WTC11 (cell line): ENCODE measurements around the gene FGF22.

Source experiments
- CBFB ChIP-seq: sonication (generic); formaldehyde crosslinking; IDR thresholded peaks from 2 replicates; pipeline ENCODE4 v1.8.1; 2022; ENCODE audit warnings: mild to moderate bottlenecking, low read depth, missing genetic modification reagents
- CREB1 ChIP-seq: sonication (generic); formaldehyde crosslinking; IDR thresholded peaks from 2 replicates; pipeline ENCODE4 v1.8.0; 2023; ENCODE audit warnings: mild to moderate bottlenecking, missing genetic modification reagents
- NFE2L1 ChIP-seq: sonication (generic); formaldehyde crosslinking; IDR thresholded peaks from 2 replicates; pipeline ENCODE4 v1.8.1; 2023; ENCODE audit warnings: missing genetic modification reagents
- TEAD4 ChIP-seq: sonication (generic); formaldehyde crosslinking; IDR thresholded peaks from 2 replicates; pipeline ENCODE4 v1.8.0; 2022; ENCODE audit warnings: mild to moderate bottlenecking, missing genetic modification reagents
- TF ChIP-seq, protein P1 (sequence below): fragments of 250-450 bp; sonication (Bioruptor Pico); IDR thresholded peaks from 2 replicates; pipeline ENCODE4 v1.8.0; 2021; ENCODE audit warnings: mild to moderate bottlenecking

DNA sequence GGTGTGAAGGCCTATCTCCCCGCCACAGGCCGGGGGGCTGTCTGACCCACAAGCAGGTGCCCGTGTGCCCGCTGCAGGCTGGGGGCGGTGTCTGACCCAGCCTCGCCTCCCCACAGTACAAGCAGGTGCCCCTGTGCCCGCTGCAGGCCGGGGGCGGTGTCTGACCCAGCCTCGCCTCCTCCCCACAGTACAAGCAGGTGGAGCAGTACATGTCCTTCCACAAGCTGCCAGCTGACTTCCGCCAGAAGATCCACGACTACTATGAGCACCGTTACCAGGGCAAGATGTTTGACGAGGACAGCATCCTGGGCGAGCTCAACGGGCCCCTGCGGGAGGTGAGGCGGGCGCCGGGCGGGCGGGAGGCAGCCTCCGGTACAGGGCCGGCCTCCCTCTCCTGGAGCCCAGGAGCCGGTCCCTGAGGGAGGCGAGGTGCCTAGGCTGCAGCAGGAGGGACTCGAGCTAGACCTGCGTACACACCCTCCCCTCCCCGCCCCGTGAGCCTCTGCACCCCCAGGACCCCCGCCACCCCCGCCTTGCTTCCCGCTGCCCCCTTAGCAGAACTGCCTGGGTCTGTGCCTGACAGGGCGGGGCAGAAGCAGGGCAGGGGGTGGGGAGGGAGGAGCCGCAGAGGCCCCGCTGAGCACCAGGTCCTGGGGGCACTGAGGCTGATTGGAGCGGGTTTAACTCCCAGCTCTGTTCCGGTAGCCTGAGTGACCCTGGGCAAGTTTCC is 29.4 kb upstream of the FGF22 start:
- TF ChIP-seq CREB1 (CRISPR knock-in tag) (no peak), CBFB (CRISPR knock-in tag) (no peak), NFE2L1 (no peak), TEAD4 (CRISPR knock-in tag) (no peak)
- TF ChIP-seq, protein P1, sequence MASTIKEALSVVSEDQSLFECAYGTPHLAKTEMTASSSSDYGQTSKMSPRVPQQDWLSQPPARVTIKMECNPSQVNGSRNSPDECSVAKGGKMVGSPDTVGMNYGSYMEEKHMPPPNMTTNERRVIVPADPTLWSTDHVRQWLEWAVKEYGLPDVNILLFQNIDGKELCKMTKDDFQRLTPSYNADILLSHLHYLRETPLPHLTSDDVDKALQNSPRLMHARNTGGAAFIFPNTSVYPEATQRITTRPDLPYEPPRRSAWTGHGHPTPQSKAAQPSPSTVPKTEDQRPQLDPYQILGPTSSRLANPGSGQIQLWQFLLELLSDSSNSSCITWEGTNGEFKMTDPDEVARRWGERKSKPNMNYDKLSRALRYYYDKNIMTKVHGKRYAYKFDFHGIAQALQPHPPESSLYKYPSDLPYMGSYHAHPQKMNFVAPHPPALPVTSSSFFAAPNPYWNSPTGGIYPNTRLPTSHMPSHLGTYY (CRISPR knock-in tag): no peak
